GM21786 (cell line): ENCODE measurements around the gene ST8SIA3.
"Not testable (repeated sequence)": the region's sequence is repeated elsewhere in the genome, so short reads cannot be mapped to it uniquely, and the experiment has no call there.

ENCODE experiments used
- ATAC-seq: cut with Tn5 transposase; IDR thresholded peaks from one replicate; pipeline ENCODE4 v1.9.1; 2021; ENCODE audit not compliant: unreplicated experiment

ST8SIA3 gene

DNA sequence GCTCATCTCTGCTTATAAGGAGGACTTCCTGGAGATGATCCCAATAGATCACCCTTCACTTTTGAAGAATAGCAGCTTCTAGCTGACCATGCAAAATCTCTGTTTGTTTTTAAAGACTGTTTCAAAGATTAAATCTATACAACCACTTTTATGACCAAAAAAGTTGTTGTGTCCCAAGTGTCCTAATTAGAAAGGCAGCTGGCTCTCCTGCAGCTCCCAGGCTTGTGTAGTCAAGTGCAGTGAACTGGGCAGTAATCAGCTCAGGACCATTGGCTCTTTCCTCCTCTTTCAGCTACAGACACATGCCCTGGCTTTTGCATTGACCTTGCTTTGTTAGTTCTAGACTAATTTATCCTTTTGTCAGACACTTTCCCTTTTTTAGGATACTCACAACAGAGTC is 10.4 kb downstream of the ST8SIA3 start:
- ATAC-seq: no peak

GRCh38 chr18:57364460-57364859 is 12.1 kb downstream of the ST8SIA3 start:
- no peak for ATAC-seq

- ATAC-seq: no peak
Observed at GRCh38 chr18:57366528-57367081, 14.2 kb downstream of the ST8SIA3 start.

- ATAC-seq: no peak
Observed at GRCh38 chr18:57372444-57372843, 20.1 kb downstream of the ST8SIA3 start.

- ATAC-seq: no peak
Observed at GRCh38 chr18:57373017-57373416, 20.7 kb downstream of the ST8SIA3 start.

- ATAC-seq: no peak
Observed at GRCh38 chr18:57376503-57376902, 24.1 kb downstream of the ST8SIA3 start.

DNA sequence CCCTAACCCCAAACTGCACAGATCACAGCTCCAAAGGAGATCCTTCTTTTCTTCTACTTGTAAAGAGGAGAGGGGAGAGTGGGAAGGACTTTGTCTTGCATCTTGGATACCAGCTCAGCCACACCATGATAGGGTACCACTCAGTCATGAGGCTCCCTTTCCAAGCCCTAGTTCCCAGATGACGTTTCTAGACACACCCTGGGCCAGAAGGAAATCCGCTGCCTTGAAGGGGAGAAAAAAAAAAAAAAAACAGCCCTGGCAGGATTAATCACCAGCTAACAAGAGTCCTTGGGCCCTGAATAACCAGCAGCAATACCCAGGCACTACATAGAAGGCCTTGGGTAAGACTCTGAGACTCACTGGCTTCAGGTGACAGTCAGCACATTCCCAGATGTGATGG is 36.9 kb downstream of the ST8SIA3 start:
- ATAC-seq: no peak

DNA sequence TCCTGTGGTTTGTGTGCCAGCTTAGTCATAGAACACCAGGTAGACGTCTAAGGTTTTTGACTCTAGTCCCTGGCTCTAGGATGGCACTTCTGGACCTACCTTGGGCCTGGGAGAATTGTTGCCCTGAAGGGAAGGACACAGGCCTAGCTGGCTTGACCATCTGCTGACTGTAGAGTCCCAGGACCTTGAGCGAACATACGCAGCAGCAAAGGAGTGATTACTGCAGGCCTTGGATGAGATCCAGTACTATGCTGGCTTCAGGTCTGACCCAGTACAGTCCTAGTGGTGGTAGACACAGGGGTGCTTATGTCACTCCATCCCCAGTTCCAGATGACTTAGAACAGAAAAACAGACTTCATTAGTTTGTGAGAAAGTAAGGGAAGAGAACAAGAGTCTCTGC is 37.7 kb downstream of the ST8SIA3 start:
- no peak for ATAC-seq

DNA sequence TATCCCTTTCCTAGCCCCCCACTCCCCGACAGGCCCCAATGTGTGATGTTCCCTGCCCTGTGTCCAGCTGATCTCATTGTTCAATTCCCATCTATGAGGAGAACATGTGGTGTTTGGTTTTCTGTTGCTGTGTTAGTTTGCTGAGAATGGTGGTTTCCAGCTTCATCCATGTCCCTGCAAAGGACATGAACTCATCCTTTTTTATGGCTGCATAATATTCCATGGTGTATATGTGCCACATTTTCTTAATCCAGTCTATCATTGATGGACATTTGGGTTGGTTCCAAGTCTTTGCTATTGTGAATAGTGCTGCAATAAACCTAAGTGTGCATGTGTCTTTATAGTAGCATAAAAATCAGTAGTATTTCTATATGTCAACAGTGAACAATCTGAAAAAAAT is 42.4 kb downstream of the ST8SIA3 start:
- ATAC-seq: not testable (repeated sequence)

GRCh38 chr18:57396831-57397230 is 44.5 kb downstream of the ST8SIA3 start:
- not testable (repeated sequence) for ATAC-seq

GRCh38 chr18:57397440-57398132 is 45.2 kb downstream of the ST8SIA3 start:
- ATAC-seq: no peak

DNA sequence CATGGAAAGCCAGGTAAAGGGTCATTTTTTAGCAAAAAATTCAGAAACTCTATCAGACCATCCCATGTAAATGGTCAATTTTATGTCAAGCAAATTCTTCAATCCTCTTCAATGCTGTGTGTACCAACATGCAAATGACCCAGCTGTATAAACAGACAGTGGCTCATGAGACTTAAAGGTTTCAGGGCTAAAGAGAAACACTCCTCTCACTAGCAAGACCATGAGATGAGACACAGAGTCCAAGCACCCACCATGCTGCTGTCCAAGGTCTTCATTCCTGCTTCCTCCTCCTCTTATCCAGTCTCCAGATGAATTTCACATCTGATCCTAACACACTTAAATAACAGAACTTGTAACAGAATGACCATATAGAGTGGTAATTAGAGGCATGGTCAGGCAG is 52.0 kb downstream of the ST8SIA3 start:
- ATAC-seq: no peak

DNA sequence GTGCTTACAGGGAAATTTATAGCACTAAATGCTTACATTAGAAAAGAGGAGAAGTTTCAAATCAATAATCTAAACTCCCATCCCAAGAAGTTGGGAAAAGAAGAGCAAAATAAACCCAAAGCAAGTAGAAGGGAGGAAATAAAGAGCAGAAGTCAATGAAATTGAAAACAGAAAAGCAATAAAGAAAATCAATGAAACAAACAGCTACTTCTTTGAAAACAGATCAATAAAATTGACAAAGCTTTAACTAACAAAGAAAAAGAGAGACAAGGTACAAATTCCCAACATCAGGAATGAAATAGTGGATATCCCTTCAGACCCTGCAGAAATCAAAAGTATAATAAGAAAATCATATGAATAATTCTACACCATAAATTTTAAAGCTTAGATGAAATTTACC is 57.3 kb downstream of the ST8SIA3 start:
- ATAC-seq: no peak

GRCh38 chr18:57410749-57411148 is 58.4 kb downstream of the ST8SIA3 start:
- ATAC-seq: no peak

DNA sequence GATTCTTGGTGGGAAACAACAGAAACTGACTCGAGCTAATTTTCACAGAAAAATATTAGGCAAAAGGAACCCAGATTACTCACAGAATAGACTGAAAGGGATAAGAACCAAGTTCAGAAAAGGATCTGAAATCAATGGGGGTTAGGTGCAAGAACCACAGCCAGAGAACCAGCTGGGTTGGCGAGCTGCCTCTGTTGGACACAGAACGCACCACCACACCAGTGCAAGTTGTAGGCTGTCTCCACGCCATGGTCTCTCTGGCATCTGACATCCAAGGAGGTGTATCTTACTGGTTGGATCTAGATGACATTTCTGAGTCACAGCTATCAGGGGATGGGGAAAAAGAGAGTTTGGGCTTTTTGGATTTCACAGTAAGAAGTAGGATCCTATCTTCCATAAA is 64.2 kb downstream of the ST8SIA3 start:
- ATAC-seq: no peak
